ENCODE data around the gene CACNA1E.

GRCh38 chr1:181645171-181645570 lies 161.9 kb downstream of the CACNA1E start:
- no peak for TF ChIP-seq CTCF (conservative IDR thresholded peaks at IDR 0.05; ENCODE audit: low read depth in 2 of 2)
- TF ChIP-seq POLR2AphosphoS5 (IDR thresholded peaks at IDR 0.05; ENCODE audit: low read depth): no peak
- no peak for TF ChIP-seq REST (IDR thresholded peaks at IDR 0.05; ENCODE audit: unreplicated experiment)
- no peak for TF ChIP-seq ZNF331 (CRISPR knock-in tag; IDR thresholded peaks at IDR 0.05; ENCODE audit: low read depth)
- TF ChIP-seq EZH2 (IDR thresholded peaks at IDR 0.05; ENCODE audit: low read depth, unreplicated experiment): no peak
- no peak for TF ChIP-seq CREB1 (CRISPR knock-in tag; IDR thresholded peaks at IDR 0.05; ENCODE audit: low read depth)
- TF ChIP-seq ZNF462 (CRISPR knock-in tag; IDR thresholded peaks at IDR 0.05): no peak
- TF ChIP-seq EZH2phosphoT487 (IDR thresholded peaks at IDR 0.05; ENCODE audit: unreplicated experiment): no peak
